Measurements from ENCODE around the gene FAM98B.
"Not testable (repeated sequence)": the region's sequence is repeated elsewhere in the genome, so short reads cannot be mapped to it uniquely, and the experiment has no call there.

The FAM98B gene

DNA sequence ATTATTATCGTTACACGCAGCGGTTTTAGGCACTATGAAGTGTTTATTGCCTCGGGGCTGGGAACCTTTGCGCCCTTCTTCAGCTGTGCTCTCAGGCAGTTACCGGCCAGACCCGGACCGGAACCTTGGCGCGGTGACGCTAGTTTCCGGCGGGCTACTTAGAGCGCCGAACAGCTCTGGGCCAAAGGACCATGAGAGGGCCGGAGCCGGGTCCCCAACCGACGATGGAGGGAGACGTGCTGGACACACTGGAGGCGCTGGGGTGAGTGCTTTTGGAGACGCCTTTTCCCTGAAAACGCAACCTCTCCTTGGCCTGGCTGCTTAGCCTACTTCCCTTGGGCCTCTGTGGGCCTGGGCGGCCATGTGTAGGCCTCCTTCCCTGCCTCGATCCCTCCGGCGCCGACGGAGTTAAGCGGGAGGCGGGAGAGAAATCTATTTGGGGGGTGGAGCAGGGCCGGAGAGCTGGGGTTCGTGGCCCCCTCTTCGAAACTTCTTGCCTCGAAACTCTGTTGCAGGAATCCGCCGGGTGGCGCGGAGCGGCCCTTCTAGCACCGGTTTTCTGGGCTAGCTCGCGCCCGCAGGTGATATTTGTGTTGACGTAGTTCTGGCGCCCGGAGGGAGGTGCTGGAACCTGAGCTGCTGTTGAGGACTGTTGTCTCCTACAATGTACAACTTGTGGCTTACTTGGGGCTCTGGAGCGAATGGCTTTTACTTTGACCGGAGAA is at the start of gene FAM98B:
TSS of gene FAM98B (plus strand) at position 157 of the 725 bp plus-strand sequence. CDS start at position 192, 35 bp downstream.
- peak; percentile 86 for DNase-seq (ENCODE audit: low read depth)

DNA sequence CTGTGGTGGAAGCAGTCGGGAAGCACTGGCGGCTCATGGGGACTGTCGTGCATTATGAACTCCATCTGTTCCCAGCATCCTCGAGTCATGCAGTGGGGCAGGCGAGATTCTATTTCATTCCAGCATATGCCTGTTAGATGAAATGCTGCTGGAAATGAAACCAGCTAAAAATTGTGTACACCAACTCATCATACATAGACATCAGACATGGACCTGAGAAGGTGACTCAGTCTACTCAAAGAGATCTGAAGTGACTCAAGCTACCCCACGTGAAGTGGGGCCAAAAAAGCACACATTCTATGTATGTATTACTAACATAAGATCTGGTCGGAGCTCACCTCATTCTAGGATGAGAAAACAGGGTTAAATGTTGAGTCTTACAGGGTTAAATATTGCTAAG is 47.5 kb upstream of the FAM98B start:
- no peak for DNase-seq (ENCODE audit: low read depth)

DNA sequence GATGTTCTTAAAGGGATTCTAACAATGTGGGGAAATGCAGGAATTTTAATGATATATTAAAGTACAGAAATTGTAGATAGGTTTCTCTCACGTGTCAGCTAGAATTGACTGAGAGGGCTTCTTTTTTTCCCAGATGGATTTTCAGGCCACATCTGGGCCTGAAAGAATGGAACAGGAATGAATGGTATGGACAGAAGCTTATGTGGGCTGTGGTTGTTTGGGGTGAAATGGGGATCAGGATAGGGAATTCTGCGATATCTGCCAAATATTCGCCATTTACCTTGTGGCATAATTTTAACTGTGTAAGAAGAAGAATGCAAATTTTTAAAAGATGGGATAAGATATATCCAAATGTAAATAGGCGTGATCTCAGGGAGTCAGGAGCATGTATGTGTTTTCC is 45.4 kb upstream of the FAM98B start:
- no peak for DNase-seq (ENCODE audit: low read depth)

- no peak for DNase-seq (ENCODE audit: low read depth)
Observed at GRCh38 chr15:38411902-38412301, 42.0 kb upstream of the FAM98B start.

DNA sequence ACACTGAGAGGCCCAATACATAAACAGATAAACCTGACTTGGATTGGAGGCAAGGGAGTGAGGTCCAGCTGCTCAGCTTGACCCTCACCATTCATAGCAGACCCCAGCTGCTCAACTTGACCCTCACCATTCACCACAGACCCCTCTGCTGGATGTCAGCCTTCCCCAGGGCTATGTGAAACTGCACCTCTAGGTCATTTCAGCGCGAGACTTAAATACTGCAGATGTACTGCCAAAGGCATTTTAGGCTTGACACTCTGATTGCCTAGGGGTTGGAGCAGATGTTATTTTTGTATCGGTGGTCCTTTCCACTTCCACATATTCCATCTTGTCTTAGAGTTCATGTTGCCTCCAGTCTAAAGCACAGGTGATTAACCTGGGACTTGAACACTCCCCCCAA is 41.5 kb upstream of the FAM98B start:
- DNase-seq (ENCODE audit: low read depth), result no peak

- DNase-seq (ENCODE audit: low read depth), result peak; percentile 74
Observed at GRCh38 chr15:38414357-38414756, 39.6 kb upstream of the FAM98B start.

GRCh38 chr15:38421069-38421690 is 32.7 kb upstream of the FAM98B start:
- DNase-seq (ENCODE audit: low read depth), result peak; percentile 29

- DNase-seq (ENCODE audit: low read depth), result no peak
Observed at GRCh38 chr15:38424101-38424552, 29.8 kb upstream of the FAM98B start.

DNA sequence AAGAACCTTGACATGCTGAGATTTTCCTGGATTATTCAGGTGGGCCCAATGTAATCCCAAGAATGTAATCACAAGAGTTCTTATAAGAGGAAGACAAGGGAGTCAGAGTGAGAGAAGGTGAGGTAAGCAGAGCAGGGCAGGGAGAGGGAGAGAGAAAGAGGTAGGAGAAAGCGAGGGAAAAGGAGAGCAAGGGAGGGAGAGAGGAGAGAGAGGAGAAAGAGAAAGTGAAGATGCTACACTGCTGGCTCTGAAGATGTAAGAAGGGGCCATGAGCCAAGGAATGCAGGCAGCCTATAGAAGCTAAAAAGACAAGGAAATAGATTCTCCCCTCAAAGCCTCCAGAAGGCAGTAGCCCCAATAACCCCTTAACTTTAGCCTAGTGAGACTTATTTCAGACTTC is 28.7 kb upstream of the FAM98B start:
- no peak for DNase-seq (ENCODE audit: low read depth)

DNA sequence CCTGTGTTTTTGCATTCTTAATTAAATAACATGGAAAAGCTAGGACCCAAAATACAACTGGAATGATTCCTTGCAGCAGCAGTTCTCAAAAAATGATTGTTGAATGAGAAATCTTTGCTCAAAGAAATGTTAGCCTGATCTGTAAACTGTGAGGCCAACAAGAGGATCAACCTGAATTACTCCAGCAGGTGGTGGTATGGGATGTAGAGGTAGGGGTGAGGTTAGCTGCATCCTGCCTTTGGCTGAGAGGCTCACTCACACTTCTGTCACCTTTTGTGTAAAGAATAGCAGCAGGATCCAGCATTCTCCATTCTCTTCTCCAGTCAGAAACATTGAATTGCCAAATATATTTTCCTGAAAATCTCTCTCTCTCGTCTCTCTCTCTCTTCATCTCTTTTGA is 26.5 kb upstream of the FAM98B start:
- no peak for DNase-seq (ENCODE audit: low read depth)

DNA sequence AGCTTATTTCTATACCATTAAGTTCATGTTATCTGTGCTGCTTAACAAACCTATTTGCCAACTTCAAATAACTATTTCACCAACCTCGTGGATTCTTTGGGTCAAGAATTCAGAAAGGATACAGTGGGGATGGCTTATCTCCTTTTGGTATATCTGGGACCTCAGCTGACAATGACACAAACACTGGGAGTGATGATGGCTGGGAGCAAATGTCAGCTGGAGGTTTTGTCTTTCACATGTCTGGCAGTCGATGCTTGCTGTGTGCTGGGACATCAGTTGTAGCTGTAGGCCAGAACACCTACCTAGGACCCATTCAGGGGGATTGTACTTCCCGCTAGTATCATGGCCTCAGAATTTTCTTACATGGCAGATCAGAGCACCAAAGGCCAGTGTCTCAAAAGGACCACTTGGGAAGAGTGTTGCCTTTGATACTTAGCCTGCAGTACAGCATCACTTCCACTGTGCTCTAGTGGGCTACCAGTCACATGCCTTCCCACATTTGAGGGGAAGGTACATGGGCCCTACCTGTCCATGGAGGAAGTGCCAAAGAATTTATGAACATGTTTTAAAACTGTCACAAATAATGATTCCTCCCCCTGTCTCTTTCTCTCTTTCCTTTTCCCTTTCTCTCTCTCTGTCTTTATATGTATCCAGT is 23.7 kb upstream of the FAM98B start:
- DNase-seq (ENCODE audit: low read depth), result no peak

GRCh38 chr15:38436993-38437392 is 16.9 kb upstream of the FAM98B start:
- DNase-seq (ENCODE audit: low read depth), result no peak

DNA sequence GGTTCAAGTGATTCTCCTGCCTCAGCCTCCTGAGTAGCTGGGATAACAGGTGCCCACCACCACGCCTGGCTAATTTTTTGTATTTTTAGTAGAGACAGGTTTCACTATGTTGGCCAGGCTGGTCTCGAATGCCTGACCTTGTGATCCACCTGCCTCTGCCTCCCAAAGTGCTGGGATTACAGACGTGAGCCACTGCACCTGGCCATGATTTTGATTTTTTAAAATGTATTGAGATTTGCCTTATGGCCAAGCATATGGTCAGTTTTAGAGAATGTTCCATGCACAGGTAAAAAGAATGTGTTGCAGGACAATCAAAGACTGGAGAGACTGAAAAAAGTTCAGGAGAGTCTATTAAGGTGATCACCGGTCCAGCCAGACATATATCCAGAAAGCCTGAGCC is 16.3 kb upstream of the FAM98B start:
- not testable (repeated sequence) for DNase-seq (ENCODE audit: low read depth)

- peak; percentile 95 for DNase-seq (ENCODE audit: low read depth)
Observed at GRCh38 chr15:38438031-38438986, 15.6 kb upstream of the FAM98B start.

- peak; percentile 84 for DNase-seq (ENCODE audit: low read depth)
Observed at GRCh38 chr15:38440353-38441129, 13.4 kb upstream of the FAM98B start.

DNA sequence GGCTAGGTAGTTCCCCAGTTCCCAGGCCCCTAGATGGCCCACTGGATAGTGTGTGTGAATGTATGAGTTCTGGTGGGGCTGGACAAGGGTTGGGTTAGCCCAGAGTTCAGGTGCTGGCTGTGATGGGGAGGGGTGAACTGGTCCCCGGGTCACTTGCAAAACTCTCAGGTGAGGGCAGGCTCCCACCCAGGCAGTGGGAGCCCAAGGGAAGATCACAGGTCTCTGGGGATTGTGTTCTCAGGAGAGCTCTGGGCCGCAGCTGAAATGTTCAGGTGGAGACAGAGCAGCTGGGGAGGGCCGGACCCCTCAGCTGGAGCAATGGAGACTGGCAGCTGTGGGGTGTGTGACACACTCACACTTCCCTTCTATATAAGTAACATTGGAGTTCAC is 12.8 kb upstream of the FAM98B start:
- no peak for DNase-seq (ENCODE audit: low read depth)

GRCh38 chr15:38454696-38455090 is 766 bp downstream of the FAM98B start:
- DNase-seq (ENCODE audit: low read depth), result peak; percentile 26

DNA sequence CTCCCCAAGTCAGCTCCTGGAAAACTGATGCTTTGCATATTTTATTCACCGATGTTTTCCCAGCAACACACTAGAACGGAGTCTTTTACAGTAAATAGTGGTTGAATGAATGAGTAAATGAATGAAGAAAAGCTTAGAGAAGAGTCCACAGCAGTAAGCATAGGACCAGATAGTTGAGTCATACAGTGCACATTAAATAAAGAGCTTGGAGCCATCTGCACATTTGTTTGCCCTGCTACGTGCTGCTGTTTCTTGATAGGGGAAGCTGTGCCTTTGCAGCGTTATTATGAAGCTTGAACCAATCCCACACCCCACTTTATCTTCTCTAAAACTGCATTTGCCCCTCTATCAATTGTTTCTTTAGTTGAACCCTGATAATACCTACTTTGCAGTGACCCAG is 1.2 kb downstream of the FAM98B start:
- peak; percentile 26 for DNase-seq (ENCODE audit: low read depth)

GRCh38 chr15:38458646-38459045 is 4.7 kb downstream of the FAM98B start:
- DNase-seq (ENCODE audit: low read depth), result no peak

- no peak for DNase-seq (ENCODE audit: low read depth)
Observed at GRCh38 chr15:38459480-38459879, 5.6 kb downstream of the FAM98B start.

GRCh38 chr15:38460543-38460942 is 6.6 kb downstream of the FAM98B start:
- no peak for DNase-seq (ENCODE audit: low read depth)

Measured in amniotic epithelial cell (primary cell).